Measurements from ENCODE around the gene ZBTB4. TPM values are rescaled to one million over a fixed set of nuclear protein-coding genes. Genes with fewer than 3 reads are reported as not detected.

The ZBTB4 gene
- total and polyA plus RNA-seq, 9 of the 15 experiments (the other 6 are each of a cell fraction or from before 2014, with no cell fraction given) = 0.92 to 6.9 (median 3.3) TPM

- Histone ChIP-seq H3K27me3 (ENCODE audit: control insufficient read depth in 2 of 2, insufficient read depth in 2 of 2, low read length in 2 of 2) (no peaks in the 10 kb centered on the region), H3K9me3 (replicated peaks; ENCODE audit: control insufficient read depth, insufficient read depth, low read depth, low read length) (no peaks in the 10 kb centered on the region), H3K27ac (ENCODE audit: extremely low read depth, low read depth, low read length) (no peak overlapping the region), H3K4me1 (replicated peaks in 1 of 2; ENCODE audit: control insufficient read depth in 2 of 2, insufficient read depth in 2 of 2, low read length in 2 of 2) (peaks cover 20 to 73% of the 10 kb centered on the region in 2 experiments; a peak in 4 of 5 replicates), H3K4me2 (ENCODE audit: insufficient read depth, low read length) (peak overlapping the region; percentile 54), H2AFZ (ENCODE audit: low read depth, low read length) (0 out of 2 replicates have a peak overlapping the region, but pooled peaks have one; percentile 52), H3K79me2 (ENCODE audit: control insufficient read depth, insufficient read depth, low read length) (peaks cover 7% of the 10 kb centered on the region; the same call in 2 of the 3 replicates), H4K20me1 (replicated peaks; ENCODE audit: control insufficient read depth, insufficient read depth, low read length) (no peaks in the 10 kb centered on the region), H3K9me1 (ENCODE audit: control insufficient read depth, insufficient read depth, low read length) (peaks cover 3% of the 10 kb centered on the region), H3K9ac (ENCODE audit: insufficient read depth in 1 of 2, low read depth in 2 of 2, low read length in 2 of 2) (peak overlapping the region in 1 of 2 experiments; percentile 84; a peak in 3 of 4 replicates), H3K4me3 (no peak overlapping the region), H3K36me3 (ENCODE audit: control insufficient read depth, insufficient read depth, low read length) (no peaks in the 10 kb centered on the region)
- peak; percentile 19 to 37 (median 30) for DNase-seq (ENCODE audit: extremely low read depth in 1 of 4, low spot score in 3 of 4)
- intact Hi-C loops (cut with micrococcal nuclease) (no loop called here), in situ Hi-C loops (cut with MboI) (no loop called here)
- no peak for ATAC-seq
- FAIRE-seq = no peak
- 37% methylated on average over 22 of the region's 46 CpGs for WGBS (ENCODE audit: insufficient coverage, low coverage, missing lambda C conversion rate)
- ChIA-PET POLR2A (interaction anchor here (0.6 to 2.0 kb wide), 5 partner anchors 37 to 116 kb away, joined by 3 to 8 read pairs (median 4); partner anchors contain the start of gene ZBTB4), CTCF (ENCODE audit: low intra/inter-chr PET ratio) (no interaction called here)
- no TSS peak for BruUV-seq (replicated peaks)
- TF ChIP-seq RBFOX2 (IDR thresholded peaks at IDR 0.05; ENCODE audit: low read depth, low read length) (0 out of 2 replicates have a peak, but pooled peaks have one; percentile 21), NFIC (IDR thresholded peaks at IDR 0.05) (peak; percentile 92), DACH1 (IDR thresholded peaks at IDR 0.05; ENCODE audit: partially characterized antibody) (no peak), TEAD1 (CRISPR knock-in tag; IDR thresholded peaks at IDR 0.05) (0 out of 4 replicates have a peak, but pooled peaks of 1 of the 2 experiments have one; percentile 19), KAT7 (CRISPR knock-in tag; IDR thresholded peaks at IDR 0.05; ENCODE audit: borderline replicate concordance) (0 out of 2 replicates have a peak, but pooled peaks have one; percentile 31), DMBX1 (CRISPR knock-in tag; IDR thresholded peaks at IDR 0.05; ENCODE audit: borderline replicate concordance) (no peak), RAD51 (IDR thresholded peaks at IDR 0.05; ENCODE audit: borderline replicate concordance, low read depth) (peak; percentile 45; the same call in 1 of the 2 replicates), ZNF77 (CRISPR knock-in tag; IDR thresholded peaks at IDR 0.05) (no peak), HOXB6 (CRISPR knock-in tag; IDR thresholded peaks at IDR 0.05; ENCODE audit: borderline replicate concordance) (no peak), POLR2G (IDR thresholded peaks at IDR 0.05; ENCODE audit: low read depth, low read length) (0 out of 2 replicates have a peak, but pooled peaks have one; percentile 40), WHSC1 (IDR thresholded peaks at IDR 0.05; ENCODE audit: low read length) (no peak), ZFX (CRISPR knock-in tag; IDR thresholded peaks at IDR 0.05) (peak; percentile 12; the same call in 1 of the 2 replicates), PRDM10 (IDR thresholded peaks at IDR 0.05; ENCODE audit: partially characterized antibody) (peak; percentile 96), ZBTB7A (IDR thresholded peaks at IDR 0.05; ENCODE audit: borderline replicate concordance, control insufficient read depth, low read depth, low read length) (peak; percentile 45; the same call in 1 of the 2 replicates)
- TF ChIP-seq, protein P1, sequence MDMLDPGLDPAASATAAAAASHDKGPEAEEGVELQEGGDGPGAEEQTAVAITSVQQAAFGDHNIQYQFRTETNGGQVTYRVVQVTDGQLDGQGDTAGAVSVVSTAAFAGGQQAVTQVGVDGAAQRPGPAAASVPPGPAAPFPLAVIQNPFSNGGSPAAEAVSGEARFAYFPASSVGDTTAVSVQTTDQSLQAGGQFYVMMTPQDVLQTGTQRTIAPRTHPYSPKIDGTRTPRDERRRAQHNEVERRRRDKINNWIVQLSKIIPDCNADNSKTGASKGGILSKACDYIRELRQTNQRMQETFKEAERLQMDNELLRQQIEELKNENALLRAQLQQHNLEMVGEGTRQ (CRISPR knock-in tag; IDR thresholded peaks at IDR 0.05) = peak; percentile 32; the same call in 1 of the 2 replicates
- TF ChIP-seq, protein P2, sequence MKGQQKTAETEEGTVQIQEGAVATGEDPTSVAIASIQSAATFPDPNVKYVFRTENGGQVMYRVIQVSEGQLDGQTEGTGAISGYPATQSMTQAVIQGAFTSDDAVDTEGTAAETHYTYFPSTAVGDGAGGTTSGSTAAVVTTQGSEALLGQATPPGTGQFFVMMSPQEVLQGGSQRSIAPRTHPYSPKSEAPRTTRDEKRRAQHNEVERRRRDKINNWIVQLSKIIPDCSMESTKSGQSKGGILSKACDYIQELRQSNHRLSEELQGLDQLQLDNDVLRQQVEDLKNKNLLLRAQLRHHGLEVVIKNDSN (CRISPR knock-in tag; IDR thresholded peaks at IDR 0.05) = peak; percentile 73
Observed at GRCh38 chr17:7440113-7440833, 39.2 kb downstream of the ZBTB4 start.
